OCI-LY1 (cell line): ENCODE data around the gene SPA17.

Experiments
- EZH2 ChIP-seq: fragments of 200-600 bp; sonication (generic), shearing (Covaris generic); IDR thresholded peaks from 2 replicates; pipeline ENCODE4 v1.8.0; 2017; ENCODE audit warnings: borderline replicate concordance, mixed run types, mild to moderate bottlenecking, antibody characterized with exemption, low read length, moderate library complexity, mixed read lengths
- TF ChIP-seq, protein P1 (sequence below): fragments of 200-600 bp; sonication (generic), shearing (Covaris generic); IDR thresholded peaks from 2 replicates; pipeline ENCODE4 v1.5.1; 2017; ENCODE audit warnings: mild to moderate bottlenecking, antibody characterized with exemption, low read length, moderate library complexity, mixed read lengths

DNA sequence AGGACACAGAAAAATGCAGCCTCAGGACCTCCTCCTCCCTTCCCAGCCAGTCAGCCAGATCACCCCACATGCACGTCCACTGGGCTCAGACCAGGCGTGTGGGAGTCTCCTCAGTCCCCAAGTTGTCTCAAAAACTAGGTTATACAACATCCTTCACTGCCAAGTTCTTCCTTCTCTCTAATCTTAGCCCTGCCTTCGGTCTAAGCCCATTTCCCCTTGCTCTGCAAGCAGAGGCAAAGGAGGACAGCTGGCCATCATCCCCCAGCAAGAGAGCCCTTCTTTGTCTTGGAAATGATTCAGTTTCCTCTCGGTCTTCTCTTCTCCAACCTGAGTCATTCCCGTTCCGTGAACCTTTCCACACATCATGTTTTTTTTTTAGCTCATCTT is 52.0 kb downstream of the SPA17 start:
- TF ChIP-seq, protein P1, sequence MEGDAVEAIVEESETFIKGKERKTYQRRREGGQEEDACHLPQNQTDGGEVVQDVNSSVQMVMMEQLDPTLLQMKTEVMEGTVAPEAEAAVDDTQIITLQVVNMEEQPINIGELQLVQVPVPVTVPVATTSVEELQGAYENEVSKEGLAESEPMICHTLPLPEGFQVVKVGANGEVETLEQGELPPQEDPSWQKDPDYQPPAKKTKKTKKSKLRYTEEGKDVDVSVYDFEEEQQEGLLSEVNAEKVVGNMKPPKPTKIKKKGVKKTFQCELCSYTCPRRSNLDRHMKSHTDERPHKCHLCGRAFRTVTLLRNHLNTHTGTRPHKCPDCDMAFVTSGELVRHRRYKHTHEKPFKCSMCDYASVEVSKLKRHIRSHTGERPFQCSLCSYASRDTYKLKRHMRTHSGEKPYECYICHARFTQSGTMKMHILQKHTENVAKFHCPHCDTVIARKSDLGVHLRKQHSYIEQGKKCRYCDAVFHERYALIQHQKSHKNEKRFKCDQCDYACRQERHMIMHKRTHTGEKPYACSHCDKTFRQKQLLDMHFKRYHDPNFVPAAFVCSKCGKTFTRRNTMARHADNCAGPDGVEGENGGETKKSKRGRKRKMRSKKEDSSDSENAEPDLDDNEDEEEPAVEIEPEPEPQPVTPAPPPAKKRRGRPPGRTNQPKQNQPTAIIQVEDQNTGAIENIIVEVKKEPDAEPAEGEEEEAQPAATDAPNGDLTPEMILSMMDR, result no peak
- no peak for TF ChIP-seq EZH2
